IMR-90 (cell line): ENCODE data around the gene SAMD1. TPM values are rescaled to one million over a fixed set of nuclear protein-coding genes. Genes with fewer than 3 reads are reported as not detected.

ENCODE experiments used
- ATAC-seq: fragments of 200-7000 bp; cut with Tn5 transposase; 2 replicates; pipeline ENCODE4 v1.9.1; 2020; ENCODE audit warnings: low read depth, mild to moderate bottlenecking, moderate library complexity
- BruUV-seq: library from RNA; stranded (reverse); fragments of 400-500 nt; replicated peaks from 2 replicates; lab custom pipeline; 2021; lab: Mats Ljungman, UMichigan
- CTCF ChIA-PET: fragments of 300-600 bp; formaldehyde crosslinking; extraction: SDS; loops from one replicate; lab custom pipeline; 2021; ENCODE audit warnings: antibody characterized with exemption; lab: Yijun Ruan, JAX
- POLR2A ChIA-PET: fragments of 300-600 bp; sonication (Branson Sonifier 250); formaldehyde crosslinking; loops from one replicate; lab custom pipeline; 2022; ENCODE audit warnings: antibody characterized with exemption; ENCODE audit not compliant: unreplicated experiment; lab: Charles Lee
- DNase-seq: peaks from one replicate; pipeline ENCODE4 v3.0.0; 2013
- H2AFZ ChIP-seq: replicated peaks from 2 replicates; pipeline ENCODE3; 2013; ENCODE audit warnings: low read length, mild to moderate bottlenecking; ENCODE audit not compliant: poor library complexity
- H2AK5ac ChIP-seq: 2 replicates; pipeline ENCODE4 v1.6.1; 2013; ENCODE audit warnings: low read depth, low read length, inconsistent platforms
- H2AK9ac ChIP-seq: replicated peaks from 2 replicates; pipeline ENCODE3; 2013; ENCODE audit warnings: mild to moderate bottlenecking, low read depth, low read length, moderate library complexity; ENCODE audit not compliant: poor library complexity
- H2BK120ac ChIP-seq: 2 replicates; pipeline ENCODE4 v1.6.1; 2013; ENCODE audit warnings: low read depth, low read length, inconsistent platforms
- H2BK15ac ChIP-seq: 3 replicates; pipeline ENCODE4 v1.6.1; 2013; ENCODE audit warnings: low read depth, low read length, inconsistent platforms
- H2BK20ac ChIP-seq: 2 replicates; pipeline ENCODE4 v1.6.1; 2013; ENCODE audit warnings: low read depth, mild to moderate bottlenecking, inconsistent platforms, low read length, moderate library complexity
- H2BK5ac ChIP-seq: 2 replicates; pipeline ENCODE4 v1.6.1; 2013; ENCODE audit warnings: mild to moderate bottlenecking, low read depth, low read length, inconsistent platforms; ENCODE audit not compliant: poor library complexity, severe bottlenecking
- H3K14ac ChIP-seq: replicated peaks from 2 replicates; pipeline ENCODE4 v1.6.1; 2013; ENCODE audit warnings: low read depth, low read length, inconsistent platforms
- H3K18ac ChIP-seq: 2 replicates; pipeline ENCODE4 v1.6.1; 2013; ENCODE audit warnings: low read depth, low read length, control low read depth
- H3K23ac ChIP-seq: 2 replicates; pipeline ENCODE4 v1.6.1; 2013; ENCODE audit warnings: low read depth, low read length, inconsistent platforms
- H3K27ac ChIP-seq: 2 replicates; pipeline ENCODE4 v1.5.1; 2013; ENCODE audit warnings: mild to moderate bottlenecking, control low read depth, low read length; ENCODE audit not compliant: insufficient read depth
- H3K27me3 ChIP-seq: 2 replicates; pipeline ENCODE4 v1.6.1; 2013; ENCODE audit warnings: low read length; ENCODE audit not compliant: control insufficient read depth, insufficient read depth
- H3K36me3 ChIP-seq: 2 replicates; pipeline ENCODE4 v1.6.1; 2013; ENCODE audit warnings: low read length, mixed read lengths; ENCODE audit not compliant: control insufficient read depth, insufficient read depth
- H3K4ac ChIP-seq: 2 replicates; pipeline ENCODE4 v1.6.1; 2013; ENCODE audit warnings: low read depth, low read length, inconsistent platforms
- H3K4me1 ChIP-seq: 2 replicates; pipeline ENCODE4 v1.6.1; 2013; ENCODE audit warnings: low read length, mixed read lengths; ENCODE audit not compliant: control insufficient read depth, insufficient read depth
- H3K4me2 ChIP-seq: 2 replicates; pipeline ENCODE4 v1.6.1; 2013; ENCODE audit warnings: low read depth, mild to moderate bottlenecking, control low read depth, low read length, moderate library complexity
- H3K4me3 ChIP-seq: 2 replicates; pipeline ENCODE4 v1.5.1; 2013; ENCODE audit warnings: low read depth, mild to moderate bottlenecking, control low read depth, low read length, moderate library complexity; ENCODE audit not compliant: insufficient read depth
- H3K56ac ChIP-seq: 2 replicates; pipeline ENCODE4 v1.6.1; 2013; ENCODE audit warnings: low read length, inconsistent platforms; ENCODE audit not compliant: insufficient read depth; ENCODE audit errors: extremely low read depth
- H3K79me1 ChIP-seq, 2 experiments: 2 replicates each; pipeline ENCODE4 v1.6.1; 2013; ENCODE audit warnings: low read length in 2 of 2, inconsistent platforms in 1 of 2, low read depth in 1 of 2
- H3K9ac ChIP-seq: 2 replicates; pipeline ENCODE4 v1.6.1; 2013; ENCODE audit warnings: low read depth, low read length, control low read depth
- H3K9me1 ChIP-seq: 2 replicates; pipeline ENCODE4 v1.6.1; 2013; ENCODE audit warnings: low read length, inconsistent platforms; ENCODE audit not compliant: insufficient read depth
- H3K9me3 ChIP-seq: 2 replicates; pipeline ENCODE4 v1.6.1; 2013; ENCODE audit warnings: low read length; ENCODE audit not compliant: control insufficient read depth, insufficient read depth
- H4K20me1 ChIP-seq: 2 replicates; pipeline ENCODE4 v1.6.1; 2013; ENCODE audit warnings: low read length, inconsistent platforms; ENCODE audit not compliant: insufficient read depth
- H4K5ac ChIP-seq: 2 replicates; pipeline ENCODE4 v1.6.1; 2013; ENCODE audit warnings: mild to moderate bottlenecking, low read depth, low read length, control low read depth
- H4K8ac ChIP-seq, 2 experiments: 2 replicates each; pipeline ENCODE4 v1.6.1; 2013; ENCODE audit warnings: low read depth in 2 of 2, low read length in 2 of 2, control low read depth in 1 of 2, inconsistent platforms in 1 of 2
- H4K91ac ChIP-seq: 2 replicates; pipeline ENCODE4 v1.6.1; 2013; ENCODE audit warnings: low read depth, low read length, inconsistent platforms; ENCODE audit not compliant: insufficient read depth
- BHLHE40 ChIP-seq: fragments of 150-350 bp; IDR thresholded peaks from 2 replicates; pipeline ENCODE4 v1.6.1; 2016; ENCODE audit warnings: mild to moderate bottlenecking, low read depth, low read length
- ELK1 ChIP-seq: fragments of 150-350 bp; IDR thresholded peaks from 2 replicates; pipeline ENCODE4 v1.6.1; 2016; ENCODE audit warnings: low read depth, mild to moderate bottlenecking, low read length, moderate library complexity, borderline replicate concordance
- MAFK ChIP-seq: IDR thresholded peaks from 2 replicates; pipeline ENCODE4 v1.6.1; 2012; ENCODE audit warnings: low read depth, low read length, improper control_type of control experiment
- NFE2L2 ChIP-seq: fragments of 150-350 bp; IDR thresholded peaks from 2 replicates; pipeline ENCODE4 v1.6.1; 2016; ENCODE audit warnings: low read depth, mild to moderate bottlenecking, low read length
- POLR2A ChIP-seq: IDR thresholded peaks from 2 replicates; pipeline ENCODE4 v1.6.1; 2012; ENCODE audit warnings: mild to moderate bottlenecking, low read depth, low read length
- SMC3 ChIP-seq: fragments of 150-350 bp; IDR thresholded peaks from 2 replicates; pipeline ENCODE4 v1.6.1; 2016; ENCODE audit warnings: low read depth, mild to moderate bottlenecking, antibody characterized with exemption, low read length, moderate library complexity
- USF2 ChIP-seq: fragments of 150-350 bp; IDR thresholded peaks from 2 replicates; pipeline ENCODE4 v1.6.1; 2017; ENCODE audit warnings: mild to moderate bottlenecking, antibody characterized with exemption, low read length, low read depth
- WGBS, 2 experiments: methylation state at CpG; one replicate each; pipeline versions ENCODE4 v1.1.5 to v1.1.7; 2013; ENCODE audit warnings: missing lambda C conversion rate in 2 of 2; ENCODE audit not compliant: insufficient read length in 1 of 2; ENCODE audit errors: extremely low coverage in 2 of 2; 5-methylcytosine and 5-hydroxymethylcytosine counted together
- dilution Hi-C: fragments of 300-500 bp; cut with HindIII; formaldehyde crosslinking; loops from one replicate; pipeline ENCODE4 v1.14.3; 2018; ENCODE audit warnings: low sequenced_read_pairs; ENCODE audit not compliant: unreplicated experiment
- in situ Hi-C: fragments of 300-500 bp; cut with MboI; formaldehyde crosslinking; loops from 3 replicates; pipeline ENCODE4 v1.14.3; 2019; ENCODE audit warnings: low sequenced_read_pairs, inconsistent platforms, mixed read lengths
- intact Hi-C: fragments of 100-400 bp; cut with micrococcal nuclease; formaldehyde crosslinking; loops from 2 replicates; pipeline ENCODE4 v1.10.0; 2022
- polyA plus RNA-seq, 3 experiments: library from polyadenylated mRNA; depleted of rRNA; stranded (reverse); fragments of >200 nt; gene quantifications; 2 replicates each; pipeline ENCODE4 v1.2.3, GENCODE V29; 2012; ENCODE audit warnings: low replicate concordance in 1 of 3
- total RNA-seq: library from RNA; depleted of rRNA; stranded (reverse); fragments of >200 nt; gene quantifications from 2 replicates; pipeline ENCODE4 v1.2.3, GENCODE V29; 2012

The SAMD1 gene
- total and polyA plus RNA-seq, 2 of the 4 experiments (the other 2 are of a cell fraction), result 6.5 to 14.1 TPM

GRCh38 chr19:14082675-14082960 is 7.9 kb downstream of the SAMD1 start:
- Histone ChIP-seq H3K23ac (peak overlapping the region; percentile 66), H2BK5ac (no peak overlapping the region), H3K9me1 (peaks cover 10% of the 10 kb centered on the region; the same call in 1 of the 2 replicates), H3K27ac (no peak overlapping the region), H2AFZ (no peak overlapping the region), H3K36me3 (no peaks in the 10 kb centered on the region; the same call in 1 of the 2 replicates), H3K79me1 (peaks cover 12 to 23% of the 10 kb centered on the region in 2 experiments), H2BK120ac (no peak overlapping the region), H3K27me3 (no peaks in the 10 kb centered on the region), H3K18ac (no peak overlapping the region), H3K9me3 (no peaks in the 10 kb centered on the region), H3K4me3 (no peak overlapping the region), H2AK9ac (no peak overlapping the region), H2BK20ac (no peak overlapping the region), H4K20me1 (no peaks in the 10 kb centered on the region), H4K91ac (no peak overlapping the region), H3K56ac (no peak overlapping the region), H3K4me1 (peaks cover 8% of the 10 kb centered on the region), H3K4me2 (peak overlapping the region; percentile 56; the same call in 1 of the 2 replicates), H3K4ac (peak overlapping the region; percentile 78), H2AK5ac (no peak overlapping the region), H4K8ac (peak overlapping the region; percentile 94; a peak in 2 of 4 replicates), H4K5ac (no peak overlapping the region), H3K14ac (peak overlapping the region; percentile 89; the same call in 1 of the 2 replicates), H3K9ac (no peak overlapping the region), H2BK15ac (no peak overlapping the region)
- intact Hi-C loops (no loop called here), dilution Hi-C loops (no loop called here), in situ Hi-C loops (loop anchor here (25.0 kb wide), 1 partner anchor 320 kb away; the partner anchor contains the start of genes C19orf53 and MRI1)
- CTCF ChIA-PET, result no interaction called here
- POLR2A ChIA-PET, result no interaction called here
- WGBS, 2 experiments, result no CpG with 5 or more reads among the region's 1 CpG
- ATAC-seq, result no peak
- no TSS peak for BruUV-seq
- no peak for DNase-seq
- no peak for TF ChIP-seq MAFK
- no peak for TF ChIP-seq BHLHE40
- no peak for TF ChIP-seq POLR2A
- no peak for TF ChIP-seq NFE2L2
- no peak for TF ChIP-seq SMC3
- no peak for TF ChIP-seq ELK1
- no peak for TF ChIP-seq USF2
